Activated CD8-positive, alpha-beta T cell treated with anti-CD3 and anti-CD28 coated beads for 36 hours (primary cell): ENCODE data around the gene RSBN1. TPM values are rescaled to one million over a fixed set of nuclear protein-coding genes. Genes with fewer than 3 reads are reported as not detected.
"Not testable (repeated sequence)": the region's sequence is repeated elsewhere in the genome, so short reads cannot be mapped to it uniquely, and the experiment has no call there.

Experiments used
- ATAC-seq: fragments of 200-7000 bp; cut with Tn5 transposase; one replicate; pipeline ENCODE4 v1.10.0; 2021; ENCODE audit warnings: mild to moderate bottlenecking, moderate library complexity
- CTCF ChIA-PET: fragments of 350-600 bp; sonication (Branson Sonifier 250); formaldehyde crosslinking; loops from one replicate; lab custom pipeline; 2021; ENCODE audit warnings: antibody characterized with exemption; lab: Charles Lee
- POLR2A ChIA-PET: fragments of 350-600 bp; sonication (Branson Sonifier 250); formaldehyde crosslinking; loops from one replicate; lab custom pipeline; 2021; ENCODE audit warnings: antibody characterized with exemption; lab: Charles Lee
- DNase-seq: peaks from one replicate; pipeline ENCODE4 v3.0.0-alpha.2; 2020
- H3K27ac Mint-ChIP-seq: one replicate; pipeline ENCODE4 v1.8.0; 2021; ENCODE audit warnings: mild to moderate bottlenecking, mixed read lengths
- H3K27me3 Mint-ChIP-seq: one replicate; pipeline ENCODE4 v1.8.0; 2021; ENCODE audit warnings: mixed read lengths
- H3K36me3 Mint-ChIP-seq: one replicate; pipeline ENCODE4 v1.8.0; 2021; ENCODE audit warnings: low read depth, mixed read lengths
- H3K4me1 Mint-ChIP-seq: one replicate; pipeline ENCODE4 v1.8.0; 2021; ENCODE audit warnings: low read depth, mixed read lengths
- H3K4me3 Mint-ChIP-seq: one replicate; pipeline ENCODE4 v1.8.0; 2021; ENCODE audit warnings: mild to moderate bottlenecking, moderate library complexity, mixed read lengths
- H3K9me3 Mint-ChIP-seq: one replicate; pipeline ENCODE4 v1.8.0; 2021; ENCODE audit warnings: mixed read lengths
- CTCF ChIP-seq: fragments of 200-600 bp; IDR thresholded peaks from one replicate; pipeline ENCODE4 v1.8.0; 2022; ENCODE audit warnings: antibody characterized with exemption, mild to moderate bottlenecking
- intact Hi-C: fragments of 100-400 bp; cut with micrococcal nuclease; formaldehyde crosslinking; loops from one replicate; pipeline ENCODE4 v1.10.0; 2022
- total RNA-seq, 2 experiments: library from RNA; stranded (reverse); gene quantifications; one replicate each; pipeline ENCODE4 v1.2.3, GENCODE V29; 2021

The RSBN1 gene
- total RNA-seq, 2 experiments from 2014 or later: 25.6 to 28.3 TPM

DNA sequence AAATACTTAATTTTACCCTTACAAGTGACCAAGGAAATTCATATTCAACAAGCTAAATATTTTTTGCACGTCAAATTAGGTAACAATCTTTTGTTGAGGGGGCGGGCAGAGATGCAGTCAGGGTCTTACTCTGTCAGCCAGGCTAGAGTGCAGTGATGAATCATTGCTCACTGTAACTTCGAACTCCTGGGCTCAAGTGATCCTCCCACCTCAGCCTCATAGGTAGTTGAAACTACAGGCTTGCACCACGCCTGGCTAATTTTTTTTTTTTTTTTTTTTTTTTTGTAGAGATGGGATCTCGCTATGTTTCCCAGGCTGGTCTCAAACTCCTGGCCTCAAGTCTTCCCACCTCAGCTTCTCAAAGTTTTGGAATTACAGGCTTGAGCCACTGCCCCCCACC, 79.5 kb downstream of the RSBN1 start:
- POLR2A ChIA-PET: no interaction called here
- Mint-ChIP-seq H3K27ac (no peak overlapping the region), H3K9me3 (no peaks in the 10 kb centered on the region), H3K27me3 (no peaks in the 10 kb centered on the region), H3K36me3 (peaks cover 18% of the 10 kb centered on the region), H3K4me3 (no peak overlapping the region), H3K4me1 (peaks cover 7% of the 10 kb centered on the region)
- intact Hi-C loops: no loop called here
- peak; percentile 85 for ATAC-seq
- CTCF ChIA-PET: interaction anchor here (1.0 kb wide), 1 partner anchor 1025 kb away, joined by 3 read pairs; no protein-coding TSS in a partner anchor
- TF ChIP-seq CTCF: no peak
- DNase-seq: peak; percentile 38

GRCh38 chr1:113721010-113721409, 91.3 kb downstream of the RSBN1 start:
- Mint-ChIP-seq H3K36me3 (peaks cover 63% of the 10 kb centered on the region), H3K27ac (no peak overlapping the region), H3K4me3 (no peak overlapping the region), H3K27me3 (no peaks in the 10 kb centered on the region), H3K4me1 (no peaks in the 10 kb centered on the region), H3K9me3 (peaks cover 14% of the 10 kb centered on the region)
- no peak for ATAC-seq
- ChIA-PET POLR2A (no interaction called here), CTCF (no interaction called here)
- no peak for TF ChIP-seq CTCF
- DNase-seq: no peak
- intact Hi-C loops: no loop called here

DNA sequence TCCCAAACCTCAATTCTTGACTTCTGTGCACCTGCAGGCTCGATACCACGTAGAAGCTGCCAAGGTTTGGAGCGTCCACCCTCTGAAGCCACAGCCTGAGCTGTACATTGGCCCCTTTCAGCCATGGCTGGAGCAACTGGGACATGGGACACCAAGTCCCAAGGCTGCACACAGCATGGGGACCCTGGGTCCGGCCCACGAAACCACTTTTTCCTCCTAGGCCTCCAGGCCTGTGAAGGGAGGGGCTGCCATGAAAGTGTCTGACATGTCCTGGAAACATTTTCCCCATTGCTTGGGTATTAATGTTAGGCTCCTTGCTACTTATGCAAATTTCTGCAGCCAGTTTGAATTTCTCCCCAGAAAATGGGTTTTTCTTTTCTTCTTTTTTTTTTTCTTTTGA, 93.7 kb downstream of the RSBN1 start:
- H3K9me3 Mint-ChIP-seq: peaks cover 14% of the 10 kb centered on the region
- DNase-seq, CTCF ChIA-PET, intact Hi-C loops, H3K4me1 Mint-ChIP-seq, ATAC-seq, H3K4me3 Mint-ChIP-seq, H3K27ac Mint-ChIP-seq, POLR2A ChIA-PET, H3K27me3 Mint-ChIP-seq: not testable (repeated sequence)
- peaks cover 56% of the 10 kb centered on the region for H3K36me3 Mint-ChIP-seq

GRCh38 chr1:113717506-113717905, 94.8 kb downstream of the RSBN1 start:
- not testable (repeated sequence) for ATAC-seq

DNA sequence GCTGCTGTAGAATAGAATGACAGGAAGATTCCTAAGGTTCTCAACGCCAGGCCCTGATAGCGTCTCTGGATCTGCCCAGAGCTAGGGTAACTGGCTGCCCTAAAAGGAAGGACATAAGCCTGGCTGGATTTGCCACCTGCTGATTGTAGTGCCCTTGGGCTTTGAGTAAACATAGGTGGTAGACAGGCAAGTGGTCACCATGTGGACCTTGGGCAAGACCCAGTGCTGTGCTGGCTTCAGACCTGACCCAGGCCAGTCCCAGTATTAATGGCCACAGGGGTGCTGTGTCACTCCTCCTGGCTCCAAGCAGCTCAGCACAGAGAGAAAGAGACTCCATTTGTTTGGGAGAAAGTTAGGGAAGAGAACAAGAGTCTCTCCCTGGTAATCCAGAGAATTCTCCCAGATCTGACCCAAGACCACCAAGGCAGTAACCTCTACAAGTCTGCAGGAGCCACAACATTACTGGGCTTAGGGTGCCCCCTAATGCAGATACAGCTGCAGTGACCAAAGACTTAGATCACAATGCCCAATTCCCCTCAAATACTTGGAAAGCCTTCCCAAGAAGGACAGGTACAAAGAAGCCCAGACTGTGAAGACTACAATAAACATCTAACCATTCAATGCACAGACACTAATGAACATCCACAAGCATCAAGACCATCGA, 97.5 kb downstream of the RSBN1 start:
- Mint-ChIP-seq H3K4me1 (no peaks in the 10 kb centered on the region), H3K36me3 (peaks cover 36% of the 10 kb centered on the region), H3K27me3 (no peaks in the 10 kb centered on the region), H3K9me3 (peaks cover 14% of the 10 kb centered on the region), H3K27ac (no peak overlapping the region), H3K4me3 (no peak overlapping the region)
- intact Hi-C loops: no loop called here
- no peak for DNase-seq
- no peak for ATAC-seq
- TF ChIP-seq CTCF: no peak
- POLR2A ChIA-PET: no interaction called here
- CTCF ChIA-PET: no interaction called here

More at GRCh38 chr1:113717506-113717905, 94.8 kb downstream of the RSBN1 start:
- Mint-ChIP-seq H3K36me3 (peaks cover 53% of the 10 kb centered on the region), H3K9me3 (peaks cover 14% of the 10 kb centered on the region)
- H3K4me3 Mint-ChIP-seq, H3K27ac Mint-ChIP-seq, CTCF ChIA-PET, POLR2A ChIA-PET, H3K4me1 Mint-ChIP-seq, intact Hi-C loops, H3K27me3 Mint-ChIP-seq, DNase-seq: not testable (repeated sequence)

Other genes with a start within 250 kb of the RSBN1 start
- 10 to 100 TPM; 13.1 to 14.4 TPM for gene PHTF1, start 53.0 kb downstream of the RSBN1 start, total RNA-seq
- 10 to 100 TPM; 54.0 to 56.0 TPM for gene PTPN22, start 59.2 kb upstream of the RSBN1 start, total RNA-seq
- gene BCL2L15, start 75.1 kb upstream of the RSBN1 start, total RNA-seq: under 1 TPM; 0.40 to 0.61 TPM
- 10 to 100 TPM; 38.2 to 38.5 TPM for gene AP4B1, start 92.3 kb upstream of the RSBN1 start, total RNA-seq
- gene DCLRE1B, start 92.8 kb upstream of the RSBN1 start, total RNA-seq: 10 to 100 TPM; 19.1 to 19.3 TPM
- gene HIPK1, start 116.8 kb upstream of the RSBN1 start, total RNA-seq: 10 to 100 TPM; 42.8 to 45.1 TPM
- gene OLFML3, start 167.0 kb upstream of the RSBN1 start, total RNA-seq: under 1 TPM; 0.14 to 0.49 TPM